Measurements from ENCODE around the gene URM1. TPM values are rescaled to one million over a fixed set of nuclear protein-coding genes. Genes with fewer than 3 reads are reported as not detected.

Gene URM1
- total RNA-seq, 4 donors from 2014 or later, result 22.7 to 31.5 (median 25.5) TPM

DNA sequence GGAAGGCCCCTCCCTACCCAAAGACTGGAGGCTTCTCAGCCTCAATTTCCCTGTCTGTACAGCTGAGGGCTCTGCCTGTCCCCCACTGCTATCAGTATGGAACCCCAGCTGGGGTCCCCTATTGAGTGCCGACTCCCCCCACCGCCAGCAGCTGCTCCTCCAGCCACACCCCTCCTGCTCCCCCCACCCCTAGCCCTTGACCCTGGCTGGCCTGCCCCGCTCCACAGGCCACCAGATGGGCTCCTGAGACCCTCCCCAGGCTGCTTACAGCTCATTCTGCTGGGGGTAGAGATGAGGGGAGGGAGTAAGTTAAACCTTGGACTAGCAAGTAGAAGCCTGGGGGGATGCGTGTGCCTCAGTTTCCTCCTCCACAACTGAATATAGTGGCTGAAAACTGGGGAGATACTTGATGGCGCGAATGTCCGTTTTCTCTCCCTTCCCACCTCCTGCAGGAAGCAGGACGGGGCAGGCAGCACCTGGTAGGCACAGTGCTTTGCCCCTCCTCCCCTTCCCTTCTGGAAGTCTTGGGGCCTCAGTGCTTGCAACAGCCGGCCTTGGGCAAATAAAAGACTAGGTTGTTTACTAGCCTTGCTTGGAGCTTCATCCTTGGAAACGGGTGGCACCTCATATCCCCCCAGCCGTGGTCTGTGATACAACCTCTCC, 19.1 kb downstream of the URM1 start:
- Histone ChIP-seq H3K27me3 (no peaks in the 10 kb centered on the region), H3K4me3 (no peak overlapping the region), H3K4me1 (no peaks in the 10 kb centered on the region), H3K9me3 (no peaks in the 10 kb centered on the region), H3K36me3 (peaks cover 28 to 83% (median 41%) of the 10 kb centered on the region in 3 donors), H3K27ac (no peak overlapping the region)
- intact Hi-C loops (cut with DNase I), result no loop called here
- TF ChIP-seq CTCF (IDR thresholded peaks at IDR 0.05) (no peak), POLR2A (IDR thresholded peaks at IDR 0.05) (no peak)
- WGBS, 2 donors, result 83 to 91% methylated on average over 7 to 9 of the region's 11 CpGs
- DNase-seq, result no peak

DNA sequence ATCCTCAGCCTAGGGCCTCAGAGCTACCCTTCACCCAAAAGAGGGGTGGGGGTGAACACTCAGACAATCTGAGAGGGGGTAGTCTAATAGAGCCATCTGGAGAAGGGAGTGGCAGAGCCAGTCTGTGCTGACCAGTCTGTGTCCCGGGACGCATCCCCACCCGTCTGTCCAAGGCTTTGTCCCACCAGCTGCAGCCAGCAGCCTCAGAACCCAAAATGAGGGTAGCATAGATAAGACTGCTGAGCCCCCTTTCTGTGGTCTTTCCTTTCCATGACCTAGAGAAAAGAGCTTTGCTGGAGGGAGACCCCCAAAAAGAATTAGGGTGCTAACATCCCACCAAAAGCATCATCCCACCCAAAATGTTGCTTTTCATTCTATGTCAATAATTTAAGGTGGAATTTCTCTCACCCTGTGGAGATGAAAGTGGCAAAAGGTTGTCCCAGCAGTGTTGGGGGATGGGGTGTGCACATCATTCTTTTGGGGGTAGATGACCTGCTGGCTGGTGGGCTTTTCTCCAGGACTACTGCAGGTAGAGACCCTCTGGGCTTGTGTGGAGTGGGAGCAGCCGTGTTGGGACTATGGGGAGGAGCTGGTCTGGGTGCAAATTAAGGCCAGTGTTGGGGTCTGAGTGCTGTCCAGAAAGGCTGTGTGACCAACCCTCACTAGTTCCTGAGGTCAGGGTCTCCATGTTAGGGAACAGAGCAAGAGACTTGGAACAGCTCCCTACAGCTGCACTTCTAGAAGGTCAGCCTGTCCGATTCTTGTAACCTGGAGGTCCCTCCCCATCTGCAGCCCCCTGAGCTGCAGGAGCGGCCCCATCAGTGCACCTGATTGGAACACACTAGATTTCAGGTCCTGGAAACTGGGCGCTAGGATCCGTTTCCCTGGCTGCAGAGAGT, 19.9 kb downstream of the URM1 start:
- WGBS, 2 donors, result 91 to 100% methylated on average over 3 to 5 of the region's 8 CpGs
- H3K4me1 ChIP-seq, result no peaks in the 10 kb centered on the region
- no peak overlapping the region for H3K27ac ChIP-seq
- H3K27me3 ChIP-seq, result peaks cover 0 to 5% (median 0%) of the 10 kb centered on the region in 4 donors
- no peak for TF ChIP-seq POLR2A (IDR thresholded peaks at IDR 0.05)
- TF ChIP-seq CTCF (IDR thresholded peaks at IDR 0.05), result no peak
- H3K9me3 ChIP-seq, result no peaks in the 10 kb centered on the region
- H3K4me3 ChIP-seq, result no peak overlapping the region
- DNase-seq, result no peak
- intact Hi-C loops (cut with DNase I), result no loop called here
- peaks cover 28 to 75% (median 41%) of the 10 kb centered on the region in 3 donors for H3K36me3 ChIP-seq

- DNase-seq, result no peak
- 79 to 92% methylated on average over 15 to 18 of the region's 21 CpGs for WGBS, 2 donors
- Histone ChIP-seq H3K27me3 (peaks cover 0 to 14% (median 0%) of the 10 kb centered on the region in 4 donors), H3K4me1 (peaks cover 0 to 7% (median 0%) of the 10 kb centered on the region in 3 donors), H3K36me3 (peaks cover 28 to 66% (median 37%) of the 10 kb centered on the region in 3 donors), H3K9me3 (no peaks in the 10 kb centered on the region), H3K4me3 (no peak overlapping the region), H3K27ac (no peak overlapping the region)
- TF ChIP-seq CTCF (IDR thresholded peaks at IDR 0.05), result no peak
- TF ChIP-seq POLR2A (IDR thresholded peaks at IDR 0.05), result no peak
- intact Hi-C loops (cut with DNase I), result no loop called here
These were observed 20.8 kb downstream of the URM1 start for GRCh38 chr9:128391956-128392301.

GRCh38 chr9:128392302-128393144, 21.3 kb downstream of the URM1 start:
- WGBS, 2 donors, result 88 to 95% methylated on average over 15 to 41 of the region's 88 CpGs

More at GRCh38 chr9:128392302-128393144, 21.3 kb downstream of the URM1 start:
- no peak overlapping the region for H3K4me3 ChIP-seq
- peaks cover 0 to 12% (median 0%) of the 10 kb centered on the region in 3 donors for H3K4me1 ChIP-seq
- H3K27me3 ChIP-seq, result peaks cover 0 to 17% (median 0%) of the 10 kb centered on the region in 4 donors
- no peak overlapping the region for H3K27ac ChIP-seq
- H3K9me3 ChIP-seq, result no peaks in the 10 kb centered on the region
- H3K36me3 ChIP-seq, result peaks cover 28 to 60% (median 34%) of the 10 kb centered on the region in 3 donors
- DNase-seq, result no peak
- TF ChIP-seq POLR2A (IDR thresholded peaks at IDR 0.05), result no peak
- no peak for TF ChIP-seq CTCF (IDR thresholded peaks at IDR 0.05)
- intact Hi-C loops (cut with DNase I), result no loop called here

Measured in esophagus squamous epithelium (tissue), 5 donors.